IPS-18a (cell line): Measurements from ENCODE around the gene TMEM123.
"Not testable (repeated sequence)": the region's sequence is repeated elsewhere in the genome, so short reads cannot be mapped to it uniquely, and the experiment has no call there.

ENCODE experiments used
- H3K27ac ChIP-seq: one replicate; pipeline ENCODE4 v1.5.1; 2013; ENCODE audit warnings: low read length
- H3K27me3 ChIP-seq: one replicate; pipeline ENCODE4 v1.6.1; 2013; ENCODE audit warnings: mild to moderate bottlenecking, low read length; ENCODE audit not compliant: control insufficient read depth, insufficient read depth
- H3K36me3 ChIP-seq: one replicate; pipeline ENCODE4 v1.6.1; 2013; ENCODE audit warnings: low read depth, low read length; ENCODE audit not compliant: control insufficient read depth
- H3K4me1 ChIP-seq: one replicate; pipeline ENCODE4 v1.6.1; 2013; ENCODE audit warnings: low read depth, low read length; ENCODE audit not compliant: control insufficient read depth
- H3K4me3 ChIP-seq: one replicate; pipeline ENCODE4 v1.5.1; 2013; ENCODE audit warnings: low read length
- H3K9ac ChIP-seq: one replicate; pipeline ENCODE4 v1.6.1; 2013; ENCODE audit warnings: mild to moderate bottlenecking, low read length, moderate library complexity
- H3K9me3 ChIP-seq: one replicate; pipeline ENCODE4 v1.6.1; 2013; ENCODE audit warnings: low read depth, low read length; ENCODE audit not compliant: control insufficient read depth

Gene TMEM123

GRCh38 chr11:102447193-102447592 is 5.4 kb downstream of the TMEM123 start:
- Histone ChIP-seq H3K27me3 (peaks cover 10% of the 10 kb centered on the region), H3K4me3 (no peak overlapping the region), H3K9ac (no peak overlapping the region), H3K36me3 (peaks cover 18% of the 10 kb centered on the region), H3K27ac (no peak overlapping the region), H3K4me1 (peaks cover 16% of the 10 kb centered on the region), H3K9me3 (no peaks in the 10 kb centered on the region)

- H3K36me3 ChIP-seq, result peaks cover 18% of the 10 kb centered on the region
- peaks cover 10% of the 10 kb centered on the region for H3K27me3 ChIP-seq
- H3K4me1 ChIP-seq, result peaks cover 16% of the 10 kb centered on the region
- H3K27ac ChIP-seq, result no peak overlapping the region
- H3K4me3 ChIP-seq, result no peak overlapping the region
- no peaks in the 10 kb centered on the region for H3K9me3 ChIP-seq
- no peak overlapping the region for H3K9ac ChIP-seq
Measured at GRCh38 chr11:102446606-102447005, 6.0 kb downstream of the TMEM123 start.

- not testable (repeated sequence) for H3K4me3 ChIP-seq, H3K27ac ChIP-seq, H3K27me3 ChIP-seq, H3K9ac ChIP-seq, H3K9me3 ChIP-seq, H3K4me1 ChIP-seq
- H3K36me3 ChIP-seq, result peaks cover 18% of the 10 kb centered on the region
Measured at GRCh38 chr11:102444693-102445092, 7.9 kb downstream of the TMEM123 start.

- H3K4me3 ChIP-seq, H3K9ac ChIP-seq, H3K9me3 ChIP-seq, H3K4me1 ChIP-seq, H3K27me3 ChIP-seq, H3K27ac ChIP-seq: not testable (repeated sequence)
- H3K36me3 ChIP-seq, result peaks cover 18% of the 10 kb centered on the region
Measured at GRCh38 chr11:102444142-102444541, 8.4 kb downstream of the TMEM123 start.

GRCh38 chr11:102439063-102439363 is 13.6 kb downstream of the TMEM123 start:
- H3K9me3 ChIP-seq, H3K4me3 ChIP-seq, H3K4me1 ChIP-seq, H3K27me3 ChIP-seq, H3K36me3 ChIP-seq, H3K9ac ChIP-seq, H3K27ac ChIP-seq: not testable (repeated sequence)

GRCh38 chr11:102438311-102439062 is 14.1 kb downstream of the TMEM123 start:
- no peak overlapping the region for H3K27ac ChIP-seq
- no peaks in the 10 kb centered on the region for H3K36me3 ChIP-seq
- no peaks in the 10 kb centered on the region for H3K4me1 ChIP-seq
- H3K27me3 ChIP-seq, result no peaks in the 10 kb centered on the region
- no peak overlapping the region for H3K4me3 ChIP-seq
- H3K9me3 ChIP-seq, result peaks cover 7% of the 10 kb centered on the region
- H3K9ac ChIP-seq, result no peak overlapping the region

GRCh38 chr11:102437727-102438126 is 14.8 kb downstream of the TMEM123 start:
- no peak overlapping the region for H3K4me3 ChIP-seq
- no peaks in the 10 kb centered on the region for H3K4me1 ChIP-seq
- H3K27me3 ChIP-seq, result no peaks in the 10 kb centered on the region
- no peak overlapping the region for H3K27ac ChIP-seq
- H3K9me3 ChIP-seq, result peaks cover 8% of the 10 kb centered on the region
- no peak overlapping the region for H3K9ac ChIP-seq
- no peaks in the 10 kb centered on the region for H3K36me3 ChIP-seq

- no peak overlapping the region for H3K27ac ChIP-seq
- H3K36me3 ChIP-seq, result no peaks in the 10 kb centered on the region
Measured at GRCh38 chr11:102436976-102437375, 15.6 kb downstream of the TMEM123 start.

GRCh38 chr11:102436561-102436960 is 16.0 kb downstream of the TMEM123 start:
- Histone ChIP-seq H3K4me3 (no peak overlapping the region), H3K4me1 (no peaks in the 10 kb centered on the region), H3K27me3 (no peaks in the 10 kb centered on the region), H3K36me3 (no peaks in the 10 kb centered on the region), H3K9me3 (peaks cover 8% of the 10 kb centered on the region), H3K9ac (no peak overlapping the region), H3K27ac (no peak overlapping the region)

More at GRCh38 chr11:102436976-102437375, 15.6 kb downstream of the TMEM123 start:
- no peak overlapping the region for H3K9ac ChIP-seq
- peaks cover 8% of the 10 kb centered on the region for H3K9me3 ChIP-seq
- H3K27me3 ChIP-seq, result no peaks in the 10 kb centered on the region
- no peaks in the 10 kb centered on the region for H3K4me1 ChIP-seq
- H3K4me3 ChIP-seq, result no peak overlapping the region

- Histone ChIP-seq H3K4me3 (no peak overlapping the region), H3K9ac (no peak overlapping the region), H3K9me3 (peaks cover 8% of the 10 kb centered on the region), H3K27me3 (no peaks in the 10 kb centered on the region), H3K36me3 (no peaks in the 10 kb centered on the region), H3K27ac (no peak overlapping the region), H3K4me1 (no peaks in the 10 kb centered on the region)
Measured at GRCh38 chr11:102435688-102436087, 16.9 kb downstream of the TMEM123 start.

GRCh38 chr11:102433571-102433970 is 19.0 kb downstream of the TMEM123 start:
- H3K27me3 ChIP-seq, H3K9ac ChIP-seq, H3K4me1 ChIP-seq, H3K9me3 ChIP-seq, H3K4me3 ChIP-seq, H3K27ac ChIP-seq, H3K36me3 ChIP-seq: not testable (repeated sequence)

- H3K9me3 ChIP-seq, H3K27ac ChIP-seq, H3K27me3 ChIP-seq, H3K4me3 ChIP-seq, H3K9ac ChIP-seq, H3K36me3 ChIP-seq, H3K4me1 ChIP-seq: not testable (repeated sequence)
Measured at GRCh38 chr11:102432560-102432959, 20.0 kb downstream of the TMEM123 start.
